Small intestine (tissue), 7 donors: ENCODE data around the gene SNTG2. TPM values are rescaled to one million over a fixed set of nuclear protein-coding genes. Genes with fewer than 3 reads are reported as not detected.

ENCODE experiments used
- DNase-seq, 2 donors: peaks; one replicate each; pipeline versions ENCODE4 v3.0.0 to v3.0.0-alpha.2; 2013
- FAIRE-seq: peaks from 2 replicates; lab custom pipeline; 2012; peaks lifted over from hg19 to GRCh38; lab: Jason Lieb, UNC
- H3K27ac ChIP-seq, 3 donors: one replicate each; pipeline ENCODE4 v1.5.1; 2013; ENCODE audit warnings: low read length in 2 of 3, mild to moderate bottlenecking in 2 of 3, control low read depth in 1 of 3, inconsistent platforms in 1 of 3, low read depth in 1 of 3, moderate library complexity in 1 of 3
- H3K27me3 ChIP-seq, 3 donors: one replicate each; pipeline ENCODE4 v1.6.1; 2013; ENCODE audit warnings: low read length in 3 of 3, inconsistent platforms in 1 of 3; ENCODE audit not compliant: control insufficient read depth in 3 of 3, insufficient read depth in 3 of 3
- H3K36me3 ChIP-seq, 3 donors: one replicate each; pipeline ENCODE4 v1.6.1; 2013; ENCODE audit warnings: low read length in 3 of 3, inconsistent platforms in 1 of 3, low read depth in 1 of 3, mild to moderate bottlenecking in 1 of 3, moderate library complexity in 1 of 3; ENCODE audit not compliant: control insufficient read depth in 3 of 3, insufficient read depth in 2 of 3
- H3K4me1 ChIP-seq, 3 donors: one replicate each; pipeline ENCODE4 v1.6.1; 2013; ENCODE audit warnings: low read length in 2 of 3, inconsistent platforms in 1 of 3, low read depth in 1 of 3, mild to moderate bottlenecking in 1 of 3, moderate library complexity in 1 of 3; ENCODE audit not compliant: control insufficient read depth in 3 of 3, insufficient read depth in 2 of 3
- H3K4me3 ChIP-seq, 3 donors: one replicate each; pipeline ENCODE4 v1.5.1; 2013; ENCODE audit warnings: low read length in 3 of 3, control low read depth in 1 of 3, inconsistent platforms in 1 of 3, low read depth in 1 of 3, mild to moderate bottlenecking in 1 of 3, moderate library complexity in 1 of 3
- H3K9me3 ChIP-seq, 2 donors: one replicate each; pipeline ENCODE4 v1.6.1; 2013; ENCODE audit warnings: low read depth in 1 of 2, low read length in 1 of 2; ENCODE audit not compliant: control insufficient read depth in 2 of 2, insufficient read depth in 1 of 2
- WGBS, 3 donors: extraction: QIAGEN DNeasy Blood & Tissue Kit; methylation state at CpG; one replicate each; pipeline ENCODE4 v1.1.7; 2013; 5-methylcytosine and 5-hydroxymethylcytosine counted together
- polyA plus RNA-seq, 4 donors: library from polyadenylated mRNA; stranded (reverse) in 3 of 4; unstranded in 1 of 4; fragments of 200-250 nt in 3 of 4; fragments of 120-200 nt in 1 of 4; gene quantifications; one replicate each; pipeline versions ENCODE4 v1.2.1 to v1.2.3, GENCODE V29; 2013
- donor health status: healthy with polysubstance abuse.
- donor health status: control.
- donor health status: control.
- donor health status: Bipolar disorder and iron deficiency.
- donor health status: healthy.

The SNTG2 gene
- polyA plus RNA-seq, 4 donors: 0.25 to 1.1 (median 0.54) TPM; not detected in 1

- 67 to 72% (median 72%) methylated on average over 11 of the region's 11 CpGs for WGBS, 3 donors
Measured at GRCh38 chr2:1055014-1055595, 104.5 kb downstream of the SNTG2 start.

DNA sequence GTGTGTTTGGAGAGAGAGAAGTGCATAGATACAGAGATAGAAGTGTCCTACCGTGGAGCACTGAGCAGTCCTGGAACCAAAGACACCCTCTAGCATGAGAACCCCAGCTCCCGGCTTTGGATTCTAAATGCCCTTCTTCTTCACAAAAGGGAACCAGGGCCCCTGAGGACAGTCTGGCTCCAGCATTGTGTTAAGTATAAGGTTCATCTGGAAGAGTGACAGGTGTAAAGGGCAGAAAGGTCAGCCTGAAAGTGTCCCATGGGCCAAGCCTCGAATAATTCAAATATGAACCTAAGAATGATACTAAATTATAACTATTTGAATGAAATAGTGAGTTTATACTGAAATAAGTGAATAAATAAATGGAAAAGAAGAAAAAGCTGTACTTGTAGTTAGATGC is 109.7 kb downstream of the SNTG2 start:
- FAIRE-seq: no peak
- H3K9me3 ChIP-seq: no peaks in the 10 kb centered on the region
- H3K4me1 ChIP-seq: no peaks in the 10 kb centered on the region
- H3K27ac ChIP-seq: no peak overlapping the region
- no peak overlapping the region for H3K4me3 ChIP-seq
- no peaks in the 10 kb centered on the region for H3K36me3 ChIP-seq
- no peak for DNase-seq
- peaks cover 0 to 2% (median 0%) of the 10 kb centered on the region in 3 donors for H3K27me3 ChIP-seq
- WGBS, 3 donors: 66 to 77% (median 73%) methylated on average over 3 of the region's 3 CpGs

More at GRCh38 chr2:1055014-1055595, 104.5 kb downstream of the SNTG2 start:
- Histone ChIP-seq H3K27me3 (no peaks in the 10 kb centered on the region), H3K36me3 (no peaks in the 10 kb centered on the region), H3K4me1 (no peaks in the 10 kb centered on the region), H3K4me3 (no peak overlapping the region), H3K9me3 (no peaks in the 10 kb centered on the region), H3K27ac (no peak overlapping the region)
- FAIRE-seq (no peak), DNase-seq (no peak)

DNA sequence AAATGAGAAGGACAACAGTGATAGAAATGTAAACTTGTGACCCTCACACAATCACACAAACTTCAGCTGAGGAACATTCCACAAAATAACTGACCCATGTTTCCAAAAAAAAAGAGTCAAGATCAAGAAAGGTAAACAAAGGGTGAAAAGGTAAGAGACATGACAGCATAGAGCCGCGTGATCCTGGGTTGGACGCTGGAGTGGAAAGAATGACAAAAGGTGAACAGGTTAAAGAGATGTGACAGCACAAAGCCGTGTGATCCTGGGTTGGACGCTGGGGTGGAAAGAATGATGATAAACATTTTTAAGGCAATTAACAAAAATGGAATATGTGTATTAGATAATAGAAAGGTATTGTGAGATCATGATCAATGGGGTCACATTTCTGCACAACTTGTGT is 110.3 kb downstream of the SNTG2 start:
- no peaks in the 10 kb centered on the region for H3K9me3 ChIP-seq
- WGBS, 3 donors: 38 to 58% (median 41%) methylated on average over 5 of the region's 5 CpGs
- no peaks in the 10 kb centered on the region for H3K36me3 ChIP-seq
- FAIRE-seq (no peak), DNase-seq (no peak)
- peaks cover 0 to 2% (median 0%) of the 10 kb centered on the region in 3 donors for H3K27me3 ChIP-seq
- H3K27ac ChIP-seq: no peak overlapping the region
- H3K4me3 ChIP-seq: no peak overlapping the region
- no peaks in the 10 kb centered on the region for H3K4me1 ChIP-seq

GRCh38 chr2:1068241-1068640 is 117.6 kb downstream of the SNTG2 start:
- Histone ChIP-seq H3K9me3 (no peaks in the 10 kb centered on the region), H3K4me1 (no peaks in the 10 kb centered on the region), H3K36me3 (no peaks in the 10 kb centered on the region), H3K27me3 (peaks cover 0 to under 1% (median 0%) of the 10 kb centered on the region in 3 donors), H3K27ac (no peak overlapping the region), H3K4me3 (no peak overlapping the region)
- 90 to 92% (median 91%) methylated on average over 8 of the region's 8 CpGs for WGBS, 3 donors
- FAIRE-seq: no peak
- DNase-seq: no peak

GRCh38 chr2:1068822-1069221 is 118.2 kb downstream of the SNTG2 start:
- no peak for FAIRE-seq
- no peak for DNase-seq
- H3K4me1 ChIP-seq: no peaks in the 10 kb centered on the region
- no peak overlapping the region for H3K4me3 ChIP-seq
- H3K27me3 ChIP-seq: no peaks in the 10 kb centered on the region
- no peaks in the 10 kb centered on the region for H3K9me3 ChIP-seq
- H3K27ac ChIP-seq: no peak overlapping the region
- WGBS, 3 donors: 45 to 62% (median 53%) methylated on average over 7 of the region's 7 CpGs
- H3K36me3 ChIP-seq: no peaks in the 10 kb centered on the region

- Histone ChIP-seq H3K4me1 (no peaks in the 10 kb centered on the region), H3K9me3 (no peaks in the 10 kb centered on the region), H3K4me3 (no peak overlapping the region), H3K36me3 (no peaks in the 10 kb centered on the region), H3K27me3 (no peaks in the 10 kb centered on the region), H3K27ac (no peak overlapping the region)
- DNase-seq: no peak
- 85 to 90% (median 87%) methylated on average over 15 of the region's 15 CpGs for WGBS, 3 donors
- no peak for FAIRE-seq
Measured at GRCh38 chr2:1069847-1070246, 119.2 kb downstream of the SNTG2 start.

GRCh38 chr2:1070601-1071000 is 120.0 kb downstream of the SNTG2 start:
- Histone ChIP-seq H3K9me3 (no peaks in the 10 kb centered on the region), H3K4me3 (no peak overlapping the region), H3K27ac (no peak overlapping the region), H3K27me3 (no peaks in the 10 kb centered on the region), H3K36me3 (no peaks in the 10 kb centered on the region), H3K4me1 (no peaks in the 10 kb centered on the region)
- 71 to 84% (median 79%) methylated on average over 7 of the region's 7 CpGs for WGBS, 3 donors
- FAIRE-seq: no peak
- DNase-seq: no peak

DNA sequence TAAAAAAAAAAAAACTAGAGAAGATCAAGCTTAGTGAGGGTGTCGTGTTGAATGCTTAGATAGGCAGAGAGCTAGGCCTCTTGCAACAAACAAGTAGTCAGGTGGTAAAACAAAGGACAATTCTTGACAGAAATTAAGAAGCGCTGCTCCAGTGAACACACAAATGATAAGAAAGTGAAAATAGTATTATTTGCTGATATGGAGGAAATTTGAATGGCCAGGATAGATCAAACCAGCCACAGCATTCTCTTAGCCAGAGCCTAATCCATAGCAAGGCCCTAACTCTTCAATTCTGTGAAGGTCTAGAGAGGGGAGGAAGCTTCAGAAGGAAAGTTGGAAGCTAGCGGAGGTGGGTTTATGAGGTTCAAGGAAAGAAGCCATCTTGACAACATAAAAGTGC is 121.0 kb downstream of the SNTG2 start:
- Histone ChIP-seq H3K36me3 (no peaks in the 10 kb centered on the region), H3K9me3 (no peaks in the 10 kb centered on the region), H3K27ac (no peak overlapping the region), H3K4me1 (no peaks in the 10 kb centered on the region), H3K27me3 (no peaks in the 10 kb centered on the region), H3K4me3 (no peak overlapping the region)
- 81 to 90% (median 86%) methylated on average over 3 of the region's 3 CpGs for WGBS, 3 donors
- FAIRE-seq: no peak
- no peak for DNase-seq

- H3K4me1 ChIP-seq: no peaks in the 10 kb centered on the region
- no peak overlapping the region for H3K27ac ChIP-seq
- no peak for FAIRE-seq
- no peaks in the 10 kb centered on the region for H3K36me3 ChIP-seq
- DNase-seq: no peak
- H3K27me3 ChIP-seq: no peaks in the 10 kb centered on the region
- H3K4me3 ChIP-seq: no peak overlapping the region
- no peaks in the 10 kb centered on the region for H3K9me3 ChIP-seq
Measured at GRCh38 chr2:1072250-1072649, 121.6 kb downstream of the SNTG2 start.
